ENCODE results near the gene SYNE4. TPM values are rescaled to one million over a fixed set of nuclear protein-coding genes. Genes with fewer than 3 reads are reported as not detected.
A peak's percentile ranks its signal among the peaks of the same experiment; 100 is the strongest.

SYNE4 gene
- total and polyA plus RNA-seq, 9 of the 15 experiments (the other 6 are each of a cell fraction or from before 2014, with no cell fraction given), result 0.03 to 0.65 (median 0.29) TPM

DNA sequence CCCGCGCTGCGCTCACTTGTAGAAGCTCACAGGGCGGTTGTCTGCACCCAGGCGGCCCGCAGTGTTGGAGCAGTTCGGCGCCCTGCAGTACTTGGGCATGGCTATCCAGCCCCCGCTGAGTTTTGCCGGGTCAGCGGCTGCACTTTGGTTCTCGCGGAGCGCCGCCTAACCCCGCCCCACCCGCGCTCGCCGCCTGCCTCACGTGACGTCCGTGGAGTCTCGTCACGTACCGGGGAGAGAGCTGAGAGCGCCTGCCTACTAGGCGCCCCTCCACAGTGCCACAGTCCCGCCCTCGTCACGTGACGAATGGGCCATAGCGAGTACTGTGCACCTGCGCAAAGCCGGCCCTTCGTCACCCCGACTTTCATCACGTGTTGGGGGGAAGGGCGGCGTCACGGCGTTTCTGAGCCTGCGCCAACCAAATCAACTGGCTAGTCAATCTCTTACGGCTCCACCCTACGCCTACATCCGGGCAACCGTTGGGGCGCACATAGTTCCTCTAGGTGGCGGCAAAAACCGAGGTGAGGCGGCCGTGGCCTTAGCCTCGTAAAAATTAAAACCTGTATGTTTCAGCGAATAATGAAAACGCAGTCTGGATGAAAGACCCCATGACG, 45.6 kb upstream of the SYNE4 start, which contains the start of gene THAP8 (continued):
- TF ChIP-seq, protein P1, sequence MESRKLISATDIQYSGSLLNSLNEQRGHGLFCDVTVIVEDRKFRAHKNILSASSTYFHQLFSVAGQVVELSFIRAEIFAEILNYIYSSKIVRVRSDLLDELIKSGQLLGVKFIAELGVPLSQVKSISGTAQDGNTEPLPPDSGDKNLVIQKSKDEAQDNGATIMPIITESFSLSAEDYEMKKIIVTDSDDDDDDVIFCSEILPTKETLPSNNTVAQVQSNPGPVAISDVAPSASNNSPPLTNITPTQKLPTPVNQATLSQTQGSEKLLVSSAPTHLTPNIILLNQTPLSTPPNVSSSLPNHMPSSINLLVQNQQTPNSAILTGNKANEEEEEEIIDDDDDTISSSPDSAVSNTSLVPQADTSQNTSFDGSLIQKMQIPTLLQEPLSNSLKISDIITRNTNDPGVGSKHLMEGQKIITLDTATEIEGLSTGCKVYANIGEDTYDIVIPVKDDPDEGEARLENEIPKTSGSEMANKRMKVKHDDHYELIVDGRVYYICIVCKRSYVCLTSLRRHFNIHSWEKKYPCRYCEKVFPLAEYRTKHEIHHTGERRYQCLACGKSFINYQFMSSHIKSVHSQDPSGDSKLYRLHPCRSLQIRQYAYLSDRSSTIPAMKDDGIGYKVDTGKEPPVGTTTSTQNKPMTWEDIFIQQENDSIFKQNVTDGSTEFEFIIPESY (CRISPR knock-in tag; IDR thresholded peaks at IDR 0.05), result peak; percentile 68; the same call in 1 of the 2 replicates
- TF ChIP-seq OTX1 (CRISPR knock-in tag; IDR thresholded peaks at IDR 0.05) (no peak), ZNF785 (CRISPR knock-in tag; IDR thresholded peaks at IDR 0.05) (no peak), ILK (tag; IDR thresholded peaks at IDR 0.05; ENCODE audit: borderline replicate concordance, low read depth) (no peak), E2F3 (CRISPR knock-in tag; IDR thresholded peaks at IDR 0.05) (no peak), TAF7 (tag; IDR thresholded peaks at IDR 0.05) (0 out of 2 replicates have a peak, but pooled peaks have one; percentile 47), STAG1 (CRISPR knock-in tag; IDR thresholded peaks at IDR 0.05; ENCODE audit: borderline replicate concordance) (no peak), BRD4 (IDR thresholded peaks at IDR 0.05) (no peak), HDAC2 (IDR thresholded peaks at IDR 0.05) (peak; percentile 84), ZNF124 (CRISPR knock-in tag; IDR thresholded peaks at IDR 0.05) (no peak), NR4A1 (CRISPR knock-in tag; IDR thresholded peaks at IDR 0.05) (no peak), NR4A1 (tag; IDR thresholded peaks at IDR 0.05) (peak; percentile 68; the same call in 1 of the 2 replicates), PTTG1 (tag; IDR thresholded peaks at IDR 0.05; ENCODE audit: low read depth) (no peak), ZNF644 (tag; IDR thresholded peaks at IDR 0.05; ENCODE audit: low read depth) (peak; percentile 30; the same call in 1 of the 2 replicates)
- TF ChIP-seq, protein P2, sequence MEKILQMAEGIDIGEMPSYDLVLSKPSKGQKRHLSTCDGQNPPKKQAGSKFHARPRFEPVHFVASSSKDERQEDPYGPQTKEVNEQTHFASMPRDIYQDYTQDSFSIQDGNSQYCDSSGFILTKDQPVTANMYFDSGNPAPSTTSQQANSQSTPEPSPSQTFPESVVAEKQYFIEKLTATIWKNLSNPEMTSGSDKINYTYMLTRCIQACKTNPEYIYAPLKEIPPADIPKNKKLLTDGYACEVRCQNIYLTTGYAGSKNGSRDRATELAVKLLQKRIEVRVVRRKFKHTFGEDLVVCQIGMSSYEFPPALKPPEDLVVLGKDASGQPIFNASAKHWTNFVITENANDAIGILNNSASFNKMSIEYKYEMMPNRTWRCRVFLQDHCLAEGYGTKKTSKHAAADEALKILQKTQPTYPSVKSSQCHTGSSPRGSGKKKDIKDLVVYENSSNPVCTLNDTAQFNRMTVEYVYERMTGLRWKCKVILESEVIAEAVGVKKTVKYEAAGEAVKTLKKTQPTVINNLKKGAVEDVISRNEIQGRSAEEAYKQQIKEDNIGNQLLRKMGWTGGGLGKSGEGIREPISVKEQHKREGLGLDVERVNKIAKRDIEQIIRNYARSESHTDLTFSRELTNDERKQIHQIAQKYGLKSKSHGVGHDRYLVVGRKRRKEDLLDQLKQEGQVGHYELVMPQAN (IDR thresholded peaks at IDR 0.05; ENCODE audit: borderline replicate concordance), result peak; percentile 77; the same call in 1 of the 2 replicates
- TF ChIP-seq, protein P3, sequence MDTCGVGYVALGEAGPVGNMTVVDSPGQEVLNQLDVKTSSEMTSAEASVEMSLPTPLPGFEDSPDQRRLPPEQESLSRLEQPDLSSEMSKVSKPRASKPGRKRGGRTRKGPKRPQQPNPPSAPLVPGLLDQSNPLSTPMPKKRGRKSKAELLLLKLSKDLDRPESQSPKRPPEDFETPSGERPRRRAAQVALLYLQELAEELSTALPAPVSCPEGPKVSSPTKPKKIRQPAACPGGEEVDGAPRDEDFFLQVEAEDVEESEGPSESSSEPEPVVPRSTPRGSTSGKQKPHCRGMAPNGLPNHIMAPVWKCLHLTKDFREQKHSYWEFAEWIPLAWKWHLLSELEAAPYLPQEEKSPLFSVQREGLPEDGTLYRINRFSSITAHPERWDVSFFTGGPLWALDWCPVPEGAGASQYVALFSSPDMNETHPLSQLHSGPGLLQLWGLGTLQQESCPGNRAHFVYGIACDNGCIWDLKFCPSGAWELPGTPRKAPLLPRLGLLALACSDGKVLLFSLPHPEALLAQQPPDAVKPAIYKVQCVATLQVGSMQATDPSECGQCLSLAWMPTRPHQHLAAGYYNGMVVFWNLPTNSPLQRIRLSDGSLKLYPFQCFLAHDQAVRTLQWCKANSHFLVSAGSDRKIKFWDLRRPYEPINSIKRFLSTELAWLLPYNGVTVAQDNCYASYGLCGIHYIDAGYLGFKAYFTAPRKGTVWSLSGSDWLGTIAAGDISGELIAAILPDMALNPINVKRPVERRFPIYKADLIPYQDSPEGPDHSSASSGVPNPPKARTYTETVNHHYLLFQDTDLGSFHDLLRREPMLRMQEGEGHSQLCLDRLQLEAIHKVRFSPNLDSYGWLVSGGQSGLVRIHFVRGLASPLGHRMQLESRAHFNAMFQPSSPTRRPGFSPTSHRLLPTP (IDR thresholded peaks at IDR 0.05; ENCODE audit: borderline replicate concordance, extremely low read depth, insufficient read length), result no peak
- TF ChIP-seq, protein P4, sequence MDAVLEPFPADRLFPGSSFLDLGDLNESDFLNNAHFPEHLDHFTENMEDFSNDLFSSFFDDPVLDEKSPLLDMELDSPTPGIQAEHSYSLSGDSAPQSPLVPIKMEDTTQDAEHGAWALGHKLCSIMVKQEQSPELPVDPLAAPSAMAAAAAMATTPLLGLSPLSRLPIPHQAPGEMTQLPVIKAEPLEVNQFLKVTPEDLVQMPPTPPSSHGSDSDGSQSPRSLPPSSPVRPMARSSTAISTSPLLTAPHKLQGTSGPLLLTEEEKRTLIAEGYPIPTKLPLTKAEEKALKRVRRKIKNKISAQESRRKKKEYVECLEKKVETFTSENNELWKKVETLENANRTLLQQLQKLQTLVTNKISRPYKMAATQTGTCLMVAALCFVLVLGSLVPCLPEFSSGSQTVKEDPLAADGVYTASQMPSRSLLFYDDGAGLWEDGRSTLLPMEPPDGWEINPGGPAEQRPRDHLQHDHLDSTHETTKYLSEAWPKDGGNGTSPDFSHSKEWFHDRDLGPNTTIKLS (IDR thresholded peaks at IDR 0.05; ENCODE audit: borderline replicate concordance, low read depth), result peak; percentile 53
- TF ChIP-seq, protein P5, sequence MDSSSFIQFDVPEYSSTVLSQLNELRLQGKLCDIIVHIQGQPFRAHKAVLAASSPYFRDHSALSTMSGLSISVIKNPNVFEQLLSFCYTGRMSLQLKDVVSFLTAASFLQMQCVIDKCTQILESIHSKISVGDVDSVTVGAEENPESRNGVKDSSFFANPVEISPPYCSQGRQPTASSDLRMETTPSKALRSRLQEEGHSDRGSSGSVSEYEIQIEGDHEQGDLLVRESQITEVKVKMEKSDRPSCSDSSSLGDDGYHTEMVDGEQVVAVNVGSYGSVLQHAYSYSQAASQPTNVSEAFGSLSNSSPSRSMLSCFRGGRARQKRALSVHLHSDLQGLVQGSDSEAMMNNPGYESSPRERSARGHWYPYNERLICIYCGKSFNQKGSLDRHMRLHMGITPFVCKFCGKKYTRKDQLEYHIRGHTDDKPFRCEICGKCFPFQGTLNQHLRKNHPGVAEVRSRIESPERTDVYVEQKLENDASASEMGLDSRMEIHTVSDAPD (CRISPR knock-in tag; IDR thresholded peaks at IDR 0.05), result no peak

Data from K562 (cell line).